AG08395 (cell line): Measurements from ENCODE around the gene SLC29A4.
"Not testable (repeated sequence)": the region's sequence is repeated elsewhere in the genome, so short reads cannot be mapped to it uniquely, and the experiment has no call there.

ENCODE experiments used
- DNase-seq: peaks from one replicate; pipeline ENCODE4 v3.0.0; 2012; ENCODE audit warnings: mixed read lengths, low spot score

The SLC29A4 gene

GRCh38 chr7:5274985-5275431 lies 7.7 kb upstream of the SLC29A4 start:
- not testable (repeated sequence) for DNase-seq

DNA sequence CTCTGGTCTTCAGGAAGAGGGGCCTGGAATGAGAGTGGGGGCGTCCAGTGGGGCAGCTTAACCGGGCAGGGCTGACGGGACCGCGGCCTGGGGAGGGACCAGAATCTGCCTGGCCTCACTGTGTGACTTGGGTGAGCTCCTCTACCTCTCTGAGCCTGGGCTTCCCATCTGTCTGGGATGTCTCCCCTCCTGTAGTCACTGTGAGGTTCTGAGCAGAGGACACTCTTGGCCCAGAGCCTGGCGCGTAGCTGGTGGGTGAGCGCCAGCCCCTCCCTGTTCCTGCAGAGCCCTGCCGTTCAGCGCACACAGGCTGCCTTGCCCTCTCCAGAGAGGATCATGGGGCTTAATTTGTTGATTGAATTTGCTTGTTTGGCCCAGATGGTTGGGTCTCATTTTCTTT lies 7.2 kb upstream of the SLC29A4 start:
- DNase-seq = not testable (repeated sequence)

- DNase-seq = not testable (repeated sequence)
Observed at GRCh38 chr7:5276123-5276522, 6.6 kb upstream of the SLC29A4 start.

DNA sequence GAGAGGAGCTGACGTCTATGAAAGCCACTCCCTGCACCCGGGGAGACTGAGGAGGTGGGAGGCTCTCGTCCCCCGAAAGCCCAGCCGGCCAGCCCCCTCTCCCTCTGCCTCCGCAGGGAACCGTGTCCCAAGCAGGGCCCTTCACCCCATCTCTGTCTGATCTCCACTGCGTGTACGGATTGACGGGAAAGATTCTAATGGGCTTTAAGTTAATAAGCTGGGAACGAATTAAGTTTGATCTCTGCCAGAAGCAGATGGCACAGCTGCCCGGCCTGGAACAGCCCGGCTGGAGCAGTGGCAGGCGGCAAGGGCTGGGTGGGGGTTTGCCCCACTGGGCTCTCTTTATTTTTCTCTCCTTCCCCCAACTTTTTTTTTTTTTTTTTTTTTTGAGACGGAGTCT lies 6.1 kb upstream of the SLC29A4 start:
- no peak for DNase-seq

- no peak for DNase-seq
Observed at GRCh38 chr7:5278766-5279165, 4.0 kb upstream of the SLC29A4 start.

GRCh38 chr7:5279734-5280133 lies 3.0 kb upstream of the SLC29A4 start:
- no peak for DNase-seq

DNA sequence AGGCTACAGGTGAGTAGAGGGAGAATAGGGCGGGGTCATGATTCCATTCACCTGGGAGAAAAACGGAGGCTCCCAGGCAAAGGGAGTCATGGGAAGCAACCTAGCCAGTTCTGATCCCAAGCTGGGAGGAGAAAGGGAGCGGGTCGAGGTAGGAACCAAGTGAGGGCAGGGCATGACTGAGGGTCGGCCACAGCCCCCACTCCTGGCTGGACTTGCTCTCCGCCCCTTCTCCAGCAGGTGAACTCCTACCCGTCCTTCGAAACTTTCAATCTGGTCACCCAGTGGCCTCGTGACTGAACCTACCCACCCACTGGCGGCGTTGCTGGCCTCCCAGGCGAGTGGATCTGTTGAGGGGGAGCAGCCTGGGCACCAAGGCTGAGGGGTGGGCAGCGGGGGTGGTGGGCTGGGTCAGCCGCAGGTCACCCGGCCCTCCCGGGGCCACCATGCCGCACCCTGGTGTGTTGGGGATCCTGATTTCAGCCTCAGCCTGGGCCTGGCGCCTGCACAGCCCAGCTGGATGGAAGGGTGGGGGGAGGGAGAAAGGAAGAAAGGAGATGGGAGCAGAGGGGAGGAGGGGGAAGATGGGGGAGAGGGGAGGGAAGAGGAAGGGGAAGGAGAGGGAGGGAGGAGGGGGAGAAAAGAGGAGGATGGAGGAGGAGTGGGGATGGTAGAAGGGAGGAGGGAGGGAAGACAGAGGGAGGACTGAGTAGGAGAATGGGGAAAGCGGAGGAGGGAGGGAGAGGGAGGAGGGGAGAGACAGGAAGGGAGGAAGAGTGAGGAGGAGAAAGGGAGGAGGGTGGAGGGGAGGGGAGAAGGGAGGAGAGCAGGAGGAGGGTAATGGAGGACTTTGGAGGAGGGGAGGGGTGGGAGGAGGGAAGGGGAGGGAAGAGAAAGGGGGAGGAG lies 894 bp upstream of the SLC29A4 start:
- not testable (repeated sequence) for DNase-seq

GRCh38 chr7:5283421-5284303 lies 919 bp downstream of the SLC29A4 start:
- no peak for DNase-seq

- no peak for DNase-seq
Observed at GRCh38 chr7:5284304-5285281, 1.9 kb downstream of the SLC29A4 start.

DNA sequence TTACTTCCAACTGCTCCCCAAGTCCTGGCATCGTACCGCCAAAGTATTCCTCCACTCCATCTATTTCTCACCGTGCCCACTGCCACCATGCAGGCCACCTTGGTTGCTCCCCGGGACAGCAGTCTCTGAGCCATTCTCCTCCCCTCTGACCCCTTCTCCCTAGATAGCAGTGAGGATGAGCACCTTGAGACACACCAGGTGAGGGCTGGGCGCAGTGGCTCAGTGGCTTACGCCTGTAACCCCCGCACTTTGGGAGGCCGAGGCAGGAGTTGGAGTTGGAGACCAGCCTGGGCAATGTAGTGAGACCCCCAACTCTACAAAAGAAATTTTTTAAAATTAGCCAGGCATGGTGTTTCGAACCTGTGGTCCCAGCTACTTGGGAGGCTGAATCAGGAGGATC lies 4.2 kb downstream of the SLC29A4 start:
- DNase-seq = no peak

DNA sequence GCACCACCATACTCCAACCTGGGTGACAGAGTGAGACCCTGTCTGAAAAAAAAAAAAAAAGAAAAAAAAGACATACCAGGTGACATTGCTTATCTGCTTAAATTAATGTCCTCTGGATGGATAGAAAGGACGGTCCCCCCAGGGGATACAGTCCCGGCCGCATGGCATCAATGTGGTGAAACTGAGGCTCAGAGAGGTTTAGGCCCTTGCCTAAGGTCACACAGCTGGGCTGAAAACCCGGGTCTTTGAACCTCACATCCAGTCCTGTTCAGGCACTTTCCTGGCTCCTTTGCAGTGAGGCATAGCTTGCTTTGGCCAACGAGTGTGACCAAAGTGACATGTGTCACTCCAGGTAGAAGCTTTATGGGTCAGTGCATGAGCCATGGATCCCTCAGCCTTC lies 4.6 kb downstream of the SLC29A4 start:
- not testable (repeated sequence) for DNase-seq

- no peak for DNase-seq
Observed at GRCh38 chr7:5287802-5288201, 5.1 kb downstream of the SLC29A4 start.

- not testable (repeated sequence) for DNase-seq
Observed at GRCh38 chr7:5288560-5288959, 5.8 kb downstream of the SLC29A4 start.

- no peak for DNase-seq
Observed at GRCh38 chr7:5289355-5289754, 6.6 kb downstream of the SLC29A4 start.

DNA sequence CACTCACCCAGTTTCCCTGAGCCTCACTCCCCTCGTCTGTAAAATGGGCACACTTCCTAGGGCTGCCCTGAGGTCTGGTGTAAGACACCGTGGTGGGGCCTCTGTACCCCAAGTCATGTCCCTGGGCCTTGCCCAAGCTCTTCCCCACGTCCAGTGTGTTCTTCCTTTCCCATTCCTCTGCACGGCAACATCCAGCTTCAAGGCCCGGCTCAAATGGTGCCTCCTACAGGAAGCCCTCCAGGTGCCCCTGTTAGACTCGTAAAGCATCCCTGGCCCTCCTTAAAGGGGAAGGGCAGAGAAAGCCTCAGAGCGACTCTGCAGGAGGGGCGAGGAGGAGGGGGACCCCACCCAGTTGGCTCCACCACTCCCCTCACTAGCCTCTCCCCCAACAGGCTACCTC lies 8.6 kb downstream of the SLC29A4 start:
- no peak for DNase-seq

GRCh38 chr7:5291711-5292335 lies 9.1 kb downstream of the SLC29A4 start:
- not testable (repeated sequence) for DNase-seq

DNA sequence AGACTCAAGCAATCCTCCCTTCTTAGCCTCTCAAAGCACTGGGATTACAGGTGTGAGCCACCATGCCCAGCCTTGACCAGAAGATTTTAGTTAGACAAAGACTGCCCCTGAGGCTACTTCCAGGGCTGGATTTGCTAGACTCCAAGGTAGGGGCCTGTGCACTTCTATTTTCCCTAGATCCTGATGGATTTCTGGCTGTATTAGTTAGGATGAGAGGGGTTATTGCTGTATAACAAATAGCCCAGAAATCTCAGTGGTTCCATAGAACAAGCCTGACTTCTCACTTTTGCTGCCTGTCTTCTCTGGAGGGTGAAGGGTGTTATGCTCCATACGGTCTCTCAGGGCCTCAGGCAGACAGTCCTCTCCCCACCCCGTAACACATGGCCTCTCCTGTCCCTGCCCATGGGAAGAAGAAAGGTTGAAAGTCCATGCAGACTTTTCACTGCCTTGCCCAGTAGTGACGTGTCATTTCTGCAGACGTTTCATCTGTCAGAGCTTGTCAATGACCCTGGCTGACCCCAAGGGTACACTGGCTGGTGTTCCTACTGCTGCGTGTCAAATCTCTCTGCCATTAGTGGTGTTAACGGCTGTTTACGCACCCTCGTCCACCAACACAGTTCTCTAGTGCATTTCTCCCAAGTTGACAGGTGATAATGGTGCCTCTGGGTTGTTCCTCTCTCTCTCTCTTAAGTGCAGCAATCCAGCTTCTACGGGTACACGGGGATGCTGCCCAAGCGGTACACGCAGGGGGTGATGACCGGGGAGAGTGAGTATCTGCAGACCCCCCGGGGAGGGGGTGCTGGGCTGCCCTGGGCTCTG lies 11.6 kb downstream of the SLC29A4 start:
- no peak for DNase-seq

DNA sequence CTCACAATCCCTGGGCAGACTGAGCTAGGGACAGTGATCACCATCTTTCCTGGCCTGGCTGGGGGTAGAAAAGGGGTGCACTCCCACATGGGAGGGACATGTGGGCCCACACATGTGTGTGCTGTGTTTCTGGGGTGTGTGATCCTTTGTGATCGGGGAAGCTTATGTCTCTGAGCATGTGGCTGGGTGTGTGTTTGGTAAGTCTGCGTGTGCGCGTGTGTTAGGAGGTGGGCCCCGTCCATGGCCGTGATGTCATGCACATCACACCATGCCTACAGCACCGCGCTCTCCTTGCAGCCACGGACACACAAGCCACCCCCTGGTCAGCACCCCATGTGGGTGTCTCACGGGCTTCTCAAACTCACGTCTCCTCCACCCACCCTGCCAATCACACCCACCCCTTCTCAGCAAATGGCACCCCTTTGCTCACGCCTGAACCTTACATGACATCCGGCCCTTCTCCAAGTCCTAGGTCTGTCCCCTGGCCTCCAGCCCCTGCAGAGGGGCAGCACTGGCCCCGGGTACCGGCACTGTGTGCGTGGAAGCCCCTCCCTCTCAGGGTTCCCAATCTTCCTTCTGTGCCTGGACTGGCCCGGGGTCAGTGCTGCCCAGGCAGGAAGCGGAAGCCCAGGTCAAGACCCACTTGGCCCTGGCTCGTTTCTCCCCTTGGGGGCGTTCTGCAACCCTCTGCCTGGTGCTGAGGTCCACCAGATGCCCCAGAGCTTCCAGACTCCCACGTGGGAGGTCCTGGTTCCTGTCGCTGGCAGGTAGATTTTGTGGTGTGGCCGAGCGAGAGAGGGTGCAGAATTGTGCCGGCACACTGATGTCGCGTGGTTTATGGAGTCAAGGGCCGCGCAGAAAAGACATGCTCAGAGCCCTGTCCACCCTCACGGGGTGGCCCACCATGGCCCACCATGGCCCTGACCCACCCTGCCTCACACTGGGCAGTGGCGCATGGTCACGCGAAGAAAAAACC lies 12.6 kb downstream of the SLC29A4 start:
- no peak for DNase-seq

DNA sequence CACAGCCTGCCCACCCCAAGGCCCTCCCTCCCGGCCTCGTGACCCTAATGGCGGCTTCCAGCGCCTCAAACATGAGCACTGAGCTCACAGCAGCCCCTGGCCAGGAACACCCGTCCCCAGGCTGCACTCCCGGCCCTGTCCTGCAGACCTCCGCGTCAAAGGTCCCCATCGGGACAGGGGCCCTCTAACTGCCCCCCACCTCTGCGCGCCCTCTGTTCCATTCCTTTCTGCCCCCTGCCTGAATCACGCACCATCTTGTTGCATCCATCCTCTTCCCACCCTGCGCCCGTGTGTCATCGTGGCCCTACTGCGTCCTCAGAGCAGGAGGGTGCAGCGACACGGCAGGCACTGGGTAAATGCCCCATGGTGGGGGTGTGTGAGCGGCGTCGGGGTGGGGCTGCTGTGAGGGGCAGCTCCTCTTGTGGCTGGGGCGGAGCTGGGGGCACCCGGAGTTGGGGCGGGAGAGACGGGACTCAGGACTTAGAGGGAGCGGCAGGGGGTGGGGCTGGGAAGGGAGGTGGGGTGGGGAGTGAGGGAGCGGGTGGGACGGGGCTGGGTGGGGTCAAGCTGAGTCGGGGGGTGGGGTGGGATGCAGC lies 13.4 kb downstream of the SLC29A4 start:
- DNase-seq = no peak
